Neural cell (in vitro differentiated cells): Measurements from ENCODE around the gene TMEM205. TPM values are rescaled to one million over a fixed set of nuclear protein-coding genes. Genes with fewer than 3 reads are reported as not detected.
"Not testable (repeated sequence)": the region's sequence is repeated elsewhere in the genome, so short reads cannot be mapped to it uniquely, and the experiment has no call there.

Experiments used
- H2AFZ ChIP-seq: fragments of 200-600, 300-800 bp; sonication (generic), shearing (Covaris generic); 2 replicates; pipeline ENCODE4 v1.6.0; 2014; ENCODE audit warnings: low read depth, mild to moderate bottlenecking, antibody characterized with exemption, low read length, moderate library complexity
- H3F3A ChIP-seq: fragments of 200-600 bp; shearing (Covaris generic); 2 replicates; pipeline ENCODE4 v1.6.1; 2016; ENCODE audit warnings: mild to moderate bottlenecking, moderate library complexity, mixed read lengths, antibody characterized with exemption, low read length; ENCODE audit not compliant: insufficient read depth, poor library complexity, severe bottlenecking
- H3K27ac ChIP-seq: fragments of 200-600, 300-800 bp; sonication (generic), shearing (Covaris generic); 2 replicates; pipeline ENCODE4 v1.5.1; 2014; ENCODE audit warnings: mild to moderate bottlenecking, low read length, moderate library complexity
- H3K27me3 ChIP-seq: fragments of 300-800, 200-600 bp; sonication (generic), shearing (Covaris generic); 2 replicates; pipeline ENCODE4 v1.6.0; 2014; ENCODE audit warnings: mild to moderate bottlenecking, low read depth, low read length, moderate library complexity; ENCODE audit not compliant: insufficient read depth
- H3K36me3 ChIP-seq: fragments of 300-800, 200-600 bp; sonication (generic), shearing (Covaris generic); 2 replicates; pipeline ENCODE4 v1.5.1; 2014; ENCODE audit warnings: mild to moderate bottlenecking, antibody characterized with exemption, low read length, moderate library complexity; ENCODE audit not compliant: insufficient read depth
- H3K4me2 ChIP-seq: fragments of 300-800, 200-600 bp; sonication (generic), shearing (Covaris generic); 2 replicates; pipeline ENCODE4 v1.6.0; 2014; ENCODE audit warnings: mild to moderate bottlenecking, low read length
- H3K4me3 ChIP-seq: fragments of 300-800, 200-600 bp; sonication (generic), shearing (Covaris generic); 2 replicates; pipeline ENCODE4 v1.5.1; 2014; ENCODE audit warnings: mild to moderate bottlenecking, low read length, moderate library complexity
- H3K79me2 ChIP-seq: fragments of 200-600 bp; shearing (Covaris generic); replicated peaks from 2 replicates; pipeline ENCODE4 v1.6.0; 2014; ENCODE audit warnings: mild to moderate bottlenecking, low read length, moderate library complexity; ENCODE audit not compliant: insufficient read depth
- H3K9ac ChIP-seq: fragments of 300-800, 200-600 bp; sonication (generic), shearing (Covaris generic); 2 replicates; pipeline ENCODE4 v1.6.1; 2016; ENCODE audit warnings: mild to moderate bottlenecking, low read length, mixed read lengths
- H3K9me2 ChIP-seq: fragments of 200-600 bp; shearing (Covaris generic); 2 replicates; pipeline ENCODE4 v1.6.1; 2016; ENCODE audit warnings: mild to moderate bottlenecking, low read length, mixed read lengths; ENCODE audit not compliant: insufficient read depth
- H3K9me3 ChIP-seq: fragments of 200-600, 300-800 bp; sonication (generic), shearing (Covaris generic); 2 replicates; pipeline ENCODE4 v1.6.1; 2016; ENCODE audit warnings: mild to moderate bottlenecking, mixed run types, low read length, moderate library complexity, mixed read lengths
- H4K20me1 ChIP-seq: fragments of 200-600 bp; shearing (Covaris generic); 2 replicates; pipeline ENCODE4 v1.6.1; 2016; ENCODE audit warnings: mild to moderate bottlenecking, mixed run types; ENCODE audit not compliant: insufficient read depth
- CTCF ChIP-seq: fragments of 450-650 bp; IDR thresholded peaks from 2 replicates; pipeline ENCODE4 v1.5.1; 2014; ENCODE audit warnings: antibody characterized with exemption, mild to moderate bottlenecking, moderate library complexity; ENCODE audit not compliant: poor library complexity, severe bottlenecking
- EP300 ChIP-seq: fragments of 450-650 bp; conservative IDR thresholded peaks from 2 replicates; pipeline ENCODE4 v1.6.1; 2014; ENCODE audit warnings: antibody characterized with exemption, mild to moderate bottlenecking, moderate library complexity; ENCODE audit not compliant: poor library complexity, severe bottlenecking
- EZH2 ChIP-seq: fragments of 200-600, 300-800 bp; shearing (Covaris generic), sonication (generic); IDR thresholded peaks from 2 replicates; pipeline ENCODE4 v1.6.1; 2014; ENCODE audit warnings: antibody characterized with exemption, low read length, borderline replicate concordance, mild to moderate bottlenecking; ENCODE audit not compliant: insufficient read depth, poor library complexity, severe bottlenecking
- MXI1 ChIP-seq: fragments of 450-650 bp; conservative IDR thresholded peaks from 2 replicates; pipeline ENCODE4 v1.6.1; 2014; ENCODE audit warnings: antibody characterized with exemption, mild to moderate bottlenecking; ENCODE audit not compliant: poor library complexity, severe bottlenecking
- POLR2AphosphoS5 ChIP-seq: IDR thresholded peaks from 2 replicates; pipeline ENCODE4 v1.6.1; 2012
- RAD21 ChIP-seq: fragments of 450-650 bp; conservative IDR thresholded peaks from 2 replicates; pipeline ENCODE4 v1.6.1; 2014; ENCODE audit warnings: antibody characterized with exemption, mild to moderate bottlenecking, moderate library complexity
- REST ChIP-seq: IDR thresholded peaks from 2 replicates; pipeline ENCODE4 v1.6.1; 2012; ENCODE audit warnings: borderline replicate concordance
- SMC3 ChIP-seq: fragments of 450-650 bp; conservative IDR thresholded peaks from 2 replicates; pipeline ENCODE4 v1.6.1; 2014; ENCODE audit warnings: antibody characterized with exemption, mild to moderate bottlenecking, moderate library complexity; ENCODE audit not compliant: poor library complexity
- TAF1 ChIP-seq: IDR thresholded peaks from 2 replicates; pipeline ENCODE4 v1.6.1; 2012; ENCODE audit warnings: low read depth
- polyA plus RNA-seq: library from polyadenylated mRNA; depleted of rRNA; stranded (reverse); fragments of >200 nt; gene quantifications from 2 replicates; pipeline ENCODE4 v1.2.3, GENCODE V29; 2014

The TMEM205 gene
- polyA plus RNA-seq, 1 donor from 2014 or later = 136 TPM

- Histone ChIP-seq H3K4me2 (no peak overlapping the region), H3K27ac (no peak overlapping the region), H4K20me1 (no peaks in the 10 kb centered on the region), H3K4me3 (no peak overlapping the region), H3K36me3 (peaks cover 14% of the 10 kb centered on the region), H3K79me2 (peaks cover 19% of the 10 kb centered on the region), H3K9me2 (no peaks in the 10 kb centered on the region), H3F3A (no peaks in the 10 kb centered on the region), H3K27me3 (no peaks in the 10 kb centered on the region), H2AFZ (no peak overlapping the region), H3K9ac (no peak overlapping the region), H3K9me3 (peaks cover 4% of the 10 kb centered on the region)
- no peak for TF ChIP-seq EZH2
- no peak for TF ChIP-seq SMC3
- no peak for TF ChIP-seq CTCF
- TF ChIP-seq TAF1 = no peak
- TF ChIP-seq EP300 = no peak
- no peak for TF ChIP-seq MXI1
- no peak for TF ChIP-seq RAD21
- no peak for TF ChIP-seq REST
- no peak for TF ChIP-seq POLR2AphosphoS5
Observed at GRCh38 chr19:11337080-11337479, 9.0 kb downstream of the TMEM205 start.

- peaks cover 19% of the 10 kb centered on the region for H3K79me2 ChIP-seq
- H3K27me3 ChIP-seq = no peaks in the 10 kb centered on the region
- no peak overlapping the region for H2AFZ ChIP-seq
- no peaks in the 10 kb centered on the region for H3F3A ChIP-seq
- TF ChIP-seq RAD21 = no peak
- no peak for TF ChIP-seq EZH2
- TF ChIP-seq EP300 = no peak
- TF ChIP-seq SMC3 = no peak
- no peak for TF ChIP-seq REST
- no peak for TF ChIP-seq TAF1
- TF ChIP-seq CTCF = no peak
- TF ChIP-seq MXI1 = no peak
- no peak for TF ChIP-seq POLR2AphosphoS5
- peaks cover 14% of the 10 kb centered on the region for H3K36me3 ChIP-seq
- no peaks in the 10 kb centered on the region for H3K9me2 ChIP-seq
- H3K4me2 ChIP-seq = no peak overlapping the region
- no peak overlapping the region for H3K9ac ChIP-seq
- no peak overlapping the region for H3K27ac ChIP-seq
- H3K4me3 ChIP-seq = no peak overlapping the region
- no peaks in the 10 kb centered on the region for H4K20me1 ChIP-seq
- H3K9me3 ChIP-seq = peaks cover 4% of the 10 kb centered on the region
Observed at GRCh38 chr19:11335449-11336146, 10.5 kb downstream of the TMEM205 start.

- not testable (repeated sequence) for H3K9me2 ChIP-seq, H3K9ac ChIP-seq, H4K20me1 ChIP-seq, H3K79me2 ChIP-seq, H3K4me3 ChIP-seq, H3K4me2 ChIP-seq, H3K9me3 ChIP-seq, H3K27ac ChIP-seq, H3K27me3 ChIP-seq, H2AFZ ChIP-seq, H3F3A ChIP-seq
- peaks cover 19% of the 10 kb centered on the region for H3K36me3 ChIP-seq
Observed at GRCh38 chr19:11333838-11334237, 12.2 kb downstream of the TMEM205 start.
